CD4-positive, alpha-beta T cell (primary cell): ENCODE results near the gene XRCC3. TPM values are rescaled to one million over a fixed set of nuclear protein-coding genes. Genes with fewer than 3 reads are reported as not detected.
A peak's percentile ranks its signal among the peaks of the same experiment; 100 is the strongest.

Experiments
- ATAC-seq: fragments of 200-7000 bp; cut with Tn5 transposase; one replicate; pipeline ENCODE4 v1.10.0; 2022; ENCODE audit warnings: mild to moderate bottlenecking; ENCODE audit not compliant: poor library complexity
- CTCF ChIA-PET: fragments of 350-600 bp; sonication (Branson Sonifier 250); formaldehyde crosslinking; loops from one replicate; lab custom pipeline; 2021; ENCODE audit warnings: antibody characterized with exemption, inconsistent platforms; lab: Charles Lee
- POLR2A ChIA-PET: fragments of 350-600 bp; sonication (Branson Sonifier 250); formaldehyde crosslinking; loops from one replicate; lab custom pipeline; 2021; ENCODE audit warnings: antibody characterized with exemption, inconsistent platforms; lab: Charles Lee
- DNase-seq, 14 experiments: peaks; one replicate each; pipeline ENCODE4 v3.0.0-alpha.2; 2013 to 2020; ENCODE audit warnings: mixed read lengths in 2 of 14
- H3K27ac ChIP-seq, 2 donors: one replicate each; pipeline versions ENCODE4 v1.5.1 to v1.7.0; 2013; ENCODE audit warnings: low read length in 2 of 2, low read depth in 1 of 2, mild to moderate bottlenecking in 1 of 2
- H3K27me3 ChIP-seq, 2 experiments: 1 replicate in 1 of 2; 2 replicates in 1 of 2; pipeline versions ENCODE4 v1.6.1 to v1.7.0; 2013; ENCODE audit warnings: low read length in 2 of 2, control low read depth in 1 of 2, mild to moderate bottlenecking in 1 of 2, moderate library complexity in 1 of 2; ENCODE audit not compliant: insufficient read depth in 2 of 2, control insufficient read depth in 1 of 2
- H3K36me3 ChIP-seq: one replicate; pipeline ENCODE4 v1.6.1; 2013; ENCODE audit warnings: low read length, control low read depth; ENCODE audit not compliant: insufficient read depth
- H3K4me1 ChIP-seq: one replicate; pipeline ENCODE4 v1.6.1; 2013; ENCODE audit warnings: low read length, control low read depth; ENCODE audit not compliant: insufficient read depth
- H3K4me3 ChIP-seq: one replicate; pipeline ENCODE4 v1.5.1; 2013; ENCODE audit warnings: mild to moderate bottlenecking, low read length, moderate library complexity
- H3K9me3 ChIP-seq, 2 experiments: 1 replicate in 1 of 2; 2 replicates in 1 of 2; pipeline versions ENCODE4 v1.6.1 to v1.7.0; 2013; ENCODE audit warnings: low read length in 2 of 2, mild to moderate bottlenecking in 2 of 2, control low read depth in 1 of 2, moderate library complexity in 1 of 2; ENCODE audit not compliant: control insufficient read depth in 1 of 2, insufficient read depth in 1 of 2
- H3K27ac Mint-ChIP-seq: one replicate; pipeline ENCODE4 v1.8.0; 2020; ENCODE audit warnings: mixed read lengths
- H3K27me3 Mint-ChIP-seq: one replicate; pipeline ENCODE4 v1.8.0; 2021; ENCODE audit warnings: mixed read lengths
- H3K36me3 Mint-ChIP-seq: one replicate; pipeline ENCODE4 v1.8.0; 2021; ENCODE audit warnings: low read depth, mixed read lengths
- H3K4me1 Mint-ChIP-seq: one replicate; pipeline ENCODE4 v1.8.0; 2021; ENCODE audit warnings: low read depth, mixed read lengths
- H3K4me3 Mint-ChIP-seq: one replicate; pipeline ENCODE4 v1.8.0; 2020; ENCODE audit warnings: mild to moderate bottlenecking, mixed read lengths
- H3K9me3 Mint-ChIP-seq: one replicate; pipeline ENCODE4 v1.8.0; 2020; ENCODE audit warnings: mixed read lengths
- CTCF ChIP-seq: fragments of 200-600 bp; IDR thresholded peaks from one replicate; pipeline ENCODE4 v1.8.0; 2022; ENCODE audit warnings: antibody characterized with exemption, mild to moderate bottlenecking
- intact Hi-C, 2 experiments: fragments of 100-400 bp; cut with DNase I in 1 of 2; cut with micrococcal nuclease in 1 of 2; formaldehyde crosslinking; loops; one replicate each; pipeline versions ENCODE4 v1.15.1 to v1.9.0; 2023 to 2025; cut with DNase I, micrococcal nuclease
- polyA plus RNA-seq, 2 donors: library from polyadenylated mRNA; unstranded; fragments of 120-200 nt; gene quantifications; one replicate each; pipeline ENCODE4 v1.2.1, GENCODE V29; 2013
- total RNA-seq, 174 experiments: library from RNA in 2 of 174; stranded (reverse) in 2 of 174; gene quantifications; one replicate each; pipeline ENCODE4 v1.2.3 and lab custom pipeline; 2021 to 2026

Gene XRCC3
- total RNA-seq, result 1 to 10 TPM; 4.6 to 4.8 TPM
- 10.1 TPM for polyA plus RNA-seq (2013, experiment 1 of 2)
- polyA plus RNA-seq (2013, experiment 2 of 2), result 10.8 TPM
- 4.4 to 108 (median 13.3) reads per million in 172 experiments for total RNA-seq (lab: John Stamatoyannopoulos, UW)

- POLR2A ChIA-PET, result interaction anchor here (0.6 to 1.6 kb wide), 14 partner anchors 9 to 381 kb away, joined by 3 to 6 read pairs (median 3); partner anchors contain the start of genes BAG5, EIF5 and MARK3
- ATAC-seq (peak; percentile 93), DNase-seq (peak; percentile 99 to 100 (median 99))
- H3K27ac ChIP-seq, result no peak within 1 kb of the TSS
- intact Hi-C loops, result loop anchor here in 1 of 2 experiments (2.0 to 10.0 kb wide), 5 partner anchors 87 to 1039 kb away; partner anchors contain the start of genes BAG5, COA8, KLC1 and SIVA1
- H3K9me3 Mint-ChIP-seq, result no peaks in the 10 kb centered on the region
- peaks cover 43% of the 10 kb centered on the region for H3K4me1 Mint-ChIP-seq
- peak within 1 kb of the TSS; percentile 94 for H3K4me3 Mint-ChIP-seq
- H3K9me3 ChIP-seq, result no peaks in the 10 kb centered on the region
- peaks cover 39% of the 10 kb centered on the region for H3K4me1 ChIP-seq
- H3K4me3 ChIP-seq, result peak within 1 kb of the TSS; percentile 51
- no peaks in the 10 kb centered on the region for H3K27me3 ChIP-seq
- H3K36me3 ChIP-seq, result no peaks in the 10 kb centered on the region
- no peak for TF ChIP-seq CTCF
- no peaks in the 10 kb centered on the region for H3K27me3 Mint-ChIP-seq
- CTCF ChIA-PET, result no interaction called here
- peaks cover 5% of the 10 kb centered on the region for H3K36me3 Mint-ChIP-seq
- H3K27ac Mint-ChIP-seq, result peak within 1 kb of the TSS; percentile 84
Observed at GRCh38 chr14:103715052-103716000, at the start of gene XRCC3, which contains the start of gene ZFYVE21. Gene XRCC3 (minus strand): TSS chr14:103715451. CDS start chr14:103711087, 4,364 bp downstream. Gene ZFYVE21 (plus strand): TSS chr14:103715810. CDS start chr14:103715842, 32 bp downstream.

- no peak for TF ChIP-seq CTCF
- intact Hi-C loops, result no loop called here
- H3K27ac Mint-ChIP-seq, result no peak overlapping the region
- H3K9me3 Mint-ChIP-seq, result no peaks in the 10 kb centered on the region
- Histone ChIP-seq H3K27ac (no peak overlapping the region), H3K4me1 (no peaks in the 10 kb centered on the region), H3K36me3 (no peaks in the 10 kb centered on the region), H3K9me3 (no peaks in the 10 kb centered on the region), H3K4me3 (no peak overlapping the region), H3K27me3 (no peaks in the 10 kb centered on the region)
- ATAC-seq (no peak), DNase-seq (peak in 1 of 14 experiments; percentile 16)
- H3K36me3 Mint-ChIP-seq, result peaks cover 19% of the 10 kb centered on the region
- POLR2A ChIA-PET, result no interaction called here
- CTCF ChIA-PET, result no interaction called here
- H3K27me3 Mint-ChIP-seq, result no peaks in the 10 kb centered on the region
- H3K4me3 Mint-ChIP-seq, result no peak overlapping the region
- H3K4me1 Mint-ChIP-seq, result no peaks in the 10 kb centered on the region
Observed at GRCh38 chr14:103763730-103764488, 48.7 kb upstream of the XRCC3 start.

GRCh38 chr14:103762541-103762940, 47.3 kb upstream of the XRCC3 start:
- H3K27me3 ChIP-seq, result no peaks in the 10 kb centered on the region
- no peak overlapping the region for H3K27ac Mint-ChIP-seq
- intact Hi-C loops, result no loop called here
- no peak for TF ChIP-seq CTCF
- no peaks in the 10 kb centered on the region for H3K36me3 ChIP-seq
- H3K4me1 Mint-ChIP-seq, result no peaks in the 10 kb centered on the region
- H3K9me3 Mint-ChIP-seq, result no peaks in the 10 kb centered on the region
- peaks cover 19% of the 10 kb centered on the region for H3K36me3 Mint-ChIP-seq
- ATAC-seq (no peak), DNase-seq (no peak)
- H3K4me1 ChIP-seq, result no peaks in the 10 kb centered on the region
- H3K4me3 Mint-ChIP-seq, result no peak overlapping the region
- H3K27me3 Mint-ChIP-seq, result no peaks in the 10 kb centered on the region
- no peak overlapping the region for H3K4me3 ChIP-seq
- CTCF ChIA-PET, result no interaction called here
- POLR2A ChIA-PET, result no interaction called here
- no peak overlapping the region for H3K27ac ChIP-seq
- H3K9me3 ChIP-seq, result no peaks in the 10 kb centered on the region
